ENCODE data around the gene PPFIA3. TPM values are rescaled to one million over a fixed set of nuclear protein-coding genes. Genes with fewer than 3 reads are reported as not detected.

Gene PPFIA3
- 10 to 100 TPM in 1 of 5 donors, 1 to 10 TPM in 3, under 1 TPM in 1; 0.45 to 12.7 (median 4.2) TPM for total RNA-seq
- 10 to 100 TPM in 1 of 3 donors, 1 to 10 TPM in 2; 7.2 to 19.7 (median 9.7) TPM for polyA plus RNA-seq
- long read RNA-seq, donor 1, partial matches to known transcripts: 0 of 1 reads
- long read RNA-seq, donor 1, other reads (novel, unspliced or antisense): 0 of 1 reads
- long read RNA-seq, donor 2, full-length matches to known transcripts: 4 of 4 reads
- long read RNA-seq, donor 2, partial matches to known transcripts: 0 of 4 reads
- long read RNA-seq, donor 2, other reads (novel, unspliced or antisense): 0 of 4 reads
- long read RNA-seq, donor 3, partial matches to known transcripts: 0 of 3 reads
- long read RNA-seq, donor 3, other reads (novel, unspliced or antisense): 0 of 3 reads
- long read RNA-seq, donor 4: 0 reads
- long read RNA-seq, donor 5, partial matches to known transcripts: 0 of 2 reads
- long read RNA-seq, donor 5, other reads (novel, unspliced or antisense): 0 of 2 reads
- long read RNA-seq, donor 6, full-length matches to known transcripts: 4 of 4 reads
- long read RNA-seq, donor 6, partial matches to known transcripts: 0 of 4 reads
- long read RNA-seq, donor 6, other reads (novel, unspliced or antisense): 0 of 4 reads
- long read RNA-seq, donor 7: 0 reads
- long read RNA-seq, donor 8, partial matches to known transcripts: 0 of 5 reads
- long read RNA-seq, donor 8, other reads (novel, unspliced or antisense): 0 of 5 reads
- long read RNA-seq, donor 9: 0 reads
- long read RNA-seq, donor 10, partial matches to known transcripts: 0 of 2 reads
- long read RNA-seq, donor 10, other reads (novel, unspliced or antisense): 0 of 2 reads

GRCh38 chr19:49119411-49120324 lies at the start of gene PPFIA3:
PPFIA3 (plus strand) TSS chr19:49119544; CDS start chr19:49127874, 8,330 bp downstream.
- DNase-seq: peak; percentile 77 to 89
- no peak for TF ChIP-seq EP300 (IDR thresholded peaks at IDR 0.05)
- intact Hi-C loops (cut with DNase I; ENCODE audit: low total_unique reads): no loop called here
- 0 to 1% (median 1%) methylated on average over 36 to 90 of the region's 90 CpGs for WGBS, 5 donors
- Histone ChIP-seq H3K4me3 (peak within 1 kb of the TSS; percentile 60 to 66 (median 64)), H3K9me3 (no peaks in the 10 kb centered on the region), H3K36me3 (no peaks in the 10 kb centered on the region), H3K4me1 (peaks cover 32 to 40% (median 36%) of the 10 kb centered on the region in 4 donors), H3K27me3 (peaks cover 0 to 18% (median 9%) of the 10 kb centered on the region in 3 donors), H3K27ac (peak within 1 kb of the TSS; percentile 90 to 98 (median 96))

DNA sequence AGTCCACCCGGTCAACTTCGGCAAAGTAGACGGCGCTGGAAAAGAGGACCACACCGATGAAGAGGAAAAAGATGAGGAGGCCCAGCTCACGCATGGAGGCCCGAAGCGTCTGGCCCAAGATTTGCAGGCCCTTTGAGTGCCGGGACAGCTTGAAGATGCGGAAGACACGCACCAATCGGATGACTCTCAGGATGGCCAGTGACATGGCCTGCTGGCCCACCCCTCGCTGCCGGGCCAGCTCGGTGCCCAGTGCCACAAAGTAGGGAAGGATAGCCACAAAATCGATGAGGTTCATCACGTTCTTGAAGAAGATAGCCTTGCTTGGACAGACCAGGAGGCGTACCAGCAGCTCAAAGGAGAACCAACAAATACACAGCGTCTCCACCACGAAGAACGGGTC lies 48.9 kb upstream of the PPFIA3 start:
- 94 to 96% (median 96%) methylated on average over 21 of the region's 21 CpGs for WGBS, 5 donors
- Histone ChIP-seq H3K27ac (no peak overlapping the region), H3K27me3 (peaks cover 8 to 93% (median 53%) of the 10 kb centered on the region in 3 donors), H3K36me3 (no peaks in the 10 kb centered on the region), H3K9me3 (no peaks in the 10 kb centered on the region), H3K4me3 (no peak overlapping the region), H3K4me1 (peaks cover 5 to 14% (median 7%) of the 10 kb centered on the region in 4 donors)
- intact Hi-C loops (cut with DNase I; ENCODE audit: low total_unique reads): no loop called here
- TF ChIP-seq CTCF (IDR thresholded peaks at IDR 0.05): no peak
- TF ChIP-seq POLR2A (IDR thresholded peaks at IDR 0.05): no peak
- no peak for TF ChIP-seq EP300 (IDR thresholded peaks at IDR 0.05)
- TF ChIP-seq POLR2AphosphoS5 (IDR thresholded peaks at IDR 0.05): no peak
- no peak for DNase-seq

DNA sequence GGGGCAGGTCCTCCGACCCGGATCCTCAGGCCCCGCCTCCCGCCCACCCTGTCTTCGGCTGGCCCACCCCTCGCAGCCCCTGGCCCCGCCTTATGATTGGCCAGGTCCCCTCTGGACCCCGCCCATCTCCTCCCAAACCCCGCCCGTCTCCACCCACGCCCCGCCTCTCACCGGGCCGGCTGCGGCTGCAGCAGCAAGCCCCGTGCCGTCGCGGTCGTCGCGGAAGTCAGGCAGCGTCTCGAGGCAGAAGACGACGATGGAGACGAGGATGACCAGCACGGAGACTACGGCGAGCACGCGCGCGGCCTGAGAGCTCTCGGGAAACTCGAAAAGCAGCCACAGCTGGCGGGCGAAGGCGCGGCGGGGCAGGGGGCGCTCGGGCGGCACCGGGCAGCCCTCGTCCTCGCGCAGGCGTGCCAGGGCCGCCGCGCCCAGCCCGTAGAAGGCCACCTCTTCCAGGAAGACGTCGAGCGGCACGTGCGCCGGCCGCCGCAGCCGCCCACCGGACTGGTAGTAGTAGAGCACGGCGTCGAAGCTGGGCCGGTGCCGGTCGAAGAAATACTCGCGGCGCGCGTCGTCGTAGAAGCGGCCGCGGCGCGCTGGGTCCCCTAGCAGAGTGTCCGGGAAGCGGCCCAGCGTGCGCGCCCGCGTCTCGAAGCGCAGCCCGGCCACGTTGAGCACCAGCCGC lies 47.3 kb upstream of the PPFIA3 start:
- TF ChIP-seq CTCF (IDR thresholded peaks at IDR 0.05) (no peak), POLR2A (IDR thresholded peaks at IDR 0.05) (no peak), EP300 (IDR thresholded peaks at IDR 0.05) (no peak), POLR2AphosphoS5 (IDR thresholded peaks at IDR 0.05) (no peak)
- peak in 1 of 2 donors; percentile 58 for DNase-seq
- peaks cover 8 to 77% (median 44%) of the 10 kb centered on the region in 3 donors for H3K27me3 ChIP-seq
- no peak overlapping the region for H3K27ac ChIP-seq
- no peaks in the 10 kb centered on the region for H3K36me3 ChIP-seq
- no peaks in the 10 kb centered on the region for H3K9me3 ChIP-seq
- WGBS, 5 donors: 7 to 11% (median 9%) methylated on average over 15 to 93 of the region's 93 CpGs
- no peak overlapping the region for H3K4me3 ChIP-seq
- intact Hi-C loops (cut with DNase I; ENCODE audit: low total_unique reads): no loop called here
- H3K4me1 ChIP-seq: peaks cover 5 to 14% (median 7%) of the 10 kb centered on the region in 4 donors
